Stimulated activated naive CD4-positive, alpha-beta T cell (primary cell): Measurements from ENCODE around the gene CABYR.

ENCODE experiments used
- DNase-seq, 6 experiments: peaks; one replicate each; lab custom pipeline; 2025; lab: John Stamatoyannopoulos, UW

CABYR gene, protein sequence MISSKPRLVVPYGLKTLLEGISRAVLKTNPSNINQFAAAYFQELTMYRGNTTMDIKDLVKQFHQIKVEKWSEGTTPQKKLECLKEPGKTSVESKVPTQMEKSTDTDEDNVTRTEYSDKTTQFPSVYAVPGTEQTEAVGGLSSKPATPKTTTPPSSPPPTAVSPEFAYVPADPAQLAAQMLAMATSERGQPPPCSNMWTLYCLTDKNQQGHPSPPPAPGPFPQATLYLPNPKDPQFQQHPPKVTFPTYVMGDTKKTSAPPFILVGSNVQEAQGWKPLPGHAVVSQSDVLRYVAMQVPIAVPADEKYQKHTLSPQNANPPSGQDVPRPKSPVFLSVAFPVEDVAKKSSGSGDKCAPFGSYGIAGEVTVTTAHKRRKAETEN

DNA sequence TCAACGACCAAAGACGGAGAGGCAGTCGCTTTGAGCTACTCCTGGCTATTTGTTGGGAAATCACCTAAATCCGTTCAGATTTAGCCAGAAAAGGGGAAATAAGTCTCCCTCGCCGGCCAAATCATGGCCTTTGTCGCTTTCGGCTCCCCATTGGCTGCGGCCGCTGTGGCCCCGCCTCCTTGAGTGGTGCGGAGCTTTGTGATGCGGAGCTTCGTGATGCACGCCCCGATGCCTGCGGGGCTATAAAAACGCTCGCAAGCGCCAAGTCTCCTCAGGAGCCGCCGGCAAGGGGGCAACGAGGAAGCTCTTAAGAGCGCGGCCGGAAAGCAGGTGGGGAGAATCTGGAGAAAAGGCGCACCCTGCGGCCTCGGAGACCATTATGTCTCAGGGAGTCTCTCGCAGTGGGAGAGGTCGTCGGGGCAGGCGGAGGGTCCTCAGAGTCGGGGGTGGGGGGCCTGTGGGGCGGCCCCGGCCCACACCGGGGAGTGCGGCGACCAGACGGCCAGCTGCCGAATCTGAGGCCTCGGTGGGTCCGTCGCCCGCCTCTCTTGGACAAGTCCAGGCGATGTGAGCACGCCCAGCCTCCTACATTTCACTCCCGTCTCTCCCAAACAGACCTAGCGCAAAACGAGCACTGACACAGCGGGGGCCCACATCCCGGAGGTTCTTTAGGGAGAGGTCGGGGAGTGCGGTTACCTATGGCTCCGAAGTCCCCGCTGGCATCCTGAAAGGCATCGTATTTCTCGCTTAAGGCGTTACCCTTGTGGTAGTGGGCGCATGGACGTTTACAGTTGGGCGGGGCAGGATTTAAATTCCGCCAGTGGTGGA lies at the start of gene CABYR:
CABYR (plus strand) TSS at position 274 of the 828 bp plus-strand sequence. CDS start 4,053 bp downstream, outside the sequence.
- peak; percentile 43 to 82 (median 72) for DNase-seq

DNA sequence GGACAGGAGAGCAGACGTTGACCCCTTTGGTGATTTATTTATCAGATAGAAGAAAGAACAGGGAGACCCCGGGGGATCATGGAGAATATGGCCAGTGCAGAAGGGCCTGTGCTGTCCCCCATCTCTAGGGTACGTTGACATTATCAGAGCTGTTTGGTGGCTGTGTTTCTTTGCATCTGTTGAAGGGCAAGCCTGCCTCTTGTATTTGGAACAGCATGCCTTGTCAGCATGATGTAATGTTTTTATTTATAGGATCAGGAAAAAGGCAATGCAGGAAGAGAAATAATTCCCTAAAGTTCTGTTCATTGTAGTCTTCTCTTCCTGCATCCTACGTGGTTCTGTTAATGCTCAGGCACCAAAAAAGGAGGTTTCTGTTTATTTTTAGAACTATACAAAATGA lies 49.8 kb upstream of the CABYR start:
- no peak for DNase-seq

DNA sequence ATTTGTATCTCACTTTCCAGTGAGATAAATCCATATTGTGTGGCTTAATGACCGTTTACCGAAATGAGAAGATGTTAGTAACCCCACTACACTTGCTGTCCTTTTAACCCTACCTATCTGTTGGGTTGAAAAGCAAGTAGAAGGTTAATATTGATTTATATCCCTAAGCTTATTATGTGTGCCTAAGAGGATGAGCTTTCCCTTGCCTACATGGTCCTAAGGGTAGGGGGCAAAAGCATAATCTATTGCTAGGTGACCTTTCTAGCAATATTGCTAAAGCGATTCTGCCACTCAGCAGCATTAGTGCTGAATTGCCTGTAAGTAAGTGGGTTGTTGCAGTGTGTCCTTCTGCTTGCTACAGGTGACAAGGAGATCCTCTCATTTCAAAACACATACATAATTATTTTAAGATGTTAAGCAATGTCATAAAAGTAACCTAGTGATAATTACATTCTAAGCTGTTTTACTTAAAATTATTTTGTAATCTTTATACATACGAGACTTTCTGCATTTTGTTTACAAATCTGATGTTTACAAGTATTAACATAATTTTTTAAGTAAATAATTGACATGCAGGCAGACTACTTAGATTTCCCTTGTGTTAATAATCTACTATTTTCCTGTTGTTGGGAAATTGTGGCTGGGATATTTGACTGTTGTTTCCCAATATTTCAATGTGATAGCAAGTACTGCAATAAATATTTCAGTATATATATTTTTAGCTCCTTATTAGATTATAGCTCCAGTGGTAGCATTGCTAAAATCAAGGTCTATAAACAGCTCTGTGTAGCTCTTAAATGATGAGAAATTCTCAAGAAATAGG lies 49.1 kb upstream of the CABYR start:
- no peak for DNase-seq

DNA sequence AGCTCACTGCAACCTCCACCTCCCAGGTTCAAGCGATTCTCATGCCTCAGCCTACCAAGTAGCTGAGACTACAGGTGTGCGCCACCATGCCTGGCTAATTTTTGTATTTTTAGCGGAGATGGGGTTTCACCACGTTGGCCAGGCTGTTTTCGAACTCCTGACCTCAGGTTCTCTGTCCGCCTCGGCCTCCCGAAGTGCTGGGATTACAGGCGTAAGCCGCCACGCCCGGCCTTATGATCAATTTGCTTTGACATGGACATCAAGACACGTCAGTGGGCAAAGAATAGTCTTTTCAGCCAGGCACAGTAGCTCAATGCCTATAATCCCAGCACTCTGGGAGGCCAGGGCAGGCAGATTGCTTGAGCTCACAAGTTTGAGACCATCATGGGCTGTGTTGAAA lies 48.0 kb upstream of the CABYR start:
- DNase-seq: no peak

DNA sequence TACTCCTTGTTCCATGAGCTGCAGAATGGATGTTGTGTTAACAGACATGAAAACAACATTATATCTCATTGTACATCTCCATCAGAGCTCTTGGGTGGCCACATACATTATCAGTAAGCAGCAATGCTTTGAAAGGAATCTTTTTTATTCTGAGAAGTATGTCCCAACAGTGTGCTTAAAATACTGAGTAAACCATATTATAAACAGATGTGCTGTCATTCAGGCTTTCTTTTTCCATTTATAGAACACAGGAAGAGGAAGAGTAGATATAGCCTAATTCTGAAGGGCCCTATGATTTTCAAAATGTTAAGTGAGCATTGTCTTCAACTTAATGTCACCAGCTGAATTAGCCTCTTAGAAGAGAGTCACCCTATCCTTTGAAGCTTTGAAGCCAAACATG lies 44.3 kb upstream of the CABYR start:
- DNase-seq: no peak

DNA sequence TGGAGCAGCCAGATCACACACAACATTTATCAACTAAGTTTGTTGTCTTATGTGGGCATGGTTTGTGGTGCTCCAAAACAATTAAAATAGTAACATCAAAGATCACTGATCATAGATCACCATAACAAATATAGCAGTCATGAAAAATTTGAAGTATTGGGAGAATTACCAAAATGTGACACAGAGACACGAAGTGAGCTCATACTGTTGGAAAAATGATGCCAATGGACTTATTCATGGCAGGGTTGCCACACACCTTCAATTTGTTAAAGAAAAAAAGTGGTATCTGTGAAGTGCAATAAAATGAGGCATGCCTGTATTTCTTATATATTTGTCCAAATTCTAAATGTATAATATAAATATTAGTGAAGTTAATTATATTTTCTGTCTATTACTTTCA lies 42.9 kb upstream of the CABYR start:
- no peak for DNase-seq

DNA sequence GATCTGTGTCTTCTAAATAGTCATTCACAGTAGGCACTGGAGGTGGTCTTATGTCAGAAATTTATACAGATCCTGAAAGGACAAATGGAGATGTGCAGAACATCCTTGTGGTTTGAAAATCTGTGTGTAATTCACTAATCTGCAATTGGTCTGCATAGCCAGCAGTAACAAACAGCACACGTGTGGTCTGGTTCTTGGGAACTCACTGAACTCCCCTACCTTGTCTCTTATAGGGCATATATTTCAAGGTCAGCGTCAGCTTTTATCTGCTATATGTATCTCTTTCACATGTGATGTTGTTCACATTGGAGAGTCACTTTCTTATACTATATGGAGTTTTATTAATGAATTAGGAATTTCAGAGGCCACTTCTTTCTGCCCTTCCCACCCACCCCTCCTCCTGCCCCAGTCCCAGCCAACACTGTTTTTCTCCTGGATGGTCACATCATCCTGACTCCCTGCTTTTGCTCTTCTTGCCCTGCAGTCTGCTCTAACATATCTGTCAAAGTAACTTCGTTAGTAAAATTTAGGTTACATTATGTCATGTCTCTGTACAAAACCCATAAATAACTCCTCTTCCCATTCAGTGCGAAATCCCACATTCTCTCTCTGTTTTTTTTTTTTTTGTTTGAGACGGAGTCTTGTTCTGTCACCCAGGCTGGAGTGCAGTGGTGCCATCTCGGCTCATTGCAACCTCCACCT lies 35.4 kb upstream of the CABYR start:
- DNase-seq: no peak

DNA sequence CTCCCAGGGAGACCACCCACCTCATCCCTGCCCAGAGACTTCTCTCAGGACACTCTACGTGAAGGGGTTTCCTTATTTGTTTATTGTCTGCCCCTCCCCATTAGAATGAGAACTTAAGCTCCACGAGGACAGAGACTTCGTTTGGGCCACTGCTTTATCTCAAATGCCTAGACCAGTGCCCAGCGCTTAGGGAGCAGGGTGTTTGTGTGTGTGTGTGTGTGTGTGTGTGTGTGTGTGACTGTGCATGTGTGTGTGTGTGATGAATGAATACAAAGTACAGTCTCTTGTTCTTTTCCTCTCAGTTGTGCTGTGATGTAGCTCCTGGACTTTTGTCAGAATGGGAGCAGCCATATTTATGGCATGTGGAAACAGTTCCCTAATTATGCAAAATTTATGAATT lies 34.4 kb upstream of the CABYR start:
- DNase-seq: no peak

DNA sequence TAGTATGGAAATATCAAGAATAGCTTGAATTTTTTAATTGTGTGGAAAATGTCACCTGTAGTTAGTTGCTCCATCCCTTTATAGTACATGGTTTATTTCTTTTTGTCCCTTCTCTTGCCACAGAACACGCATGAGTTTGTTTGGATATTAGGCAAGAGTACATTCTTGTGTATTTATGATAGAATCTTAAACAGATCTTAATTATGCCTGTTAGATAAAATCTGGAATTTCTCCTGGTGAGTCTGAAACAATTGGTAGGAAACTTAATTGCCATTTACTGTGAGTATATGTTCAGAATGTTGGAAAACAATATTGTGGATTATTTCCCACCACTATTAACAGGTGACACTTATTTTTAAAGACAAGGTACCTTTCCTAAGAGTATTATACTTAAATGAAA lies 30.2 kb upstream of the CABYR start:
- DNase-seq: no peak

DNA sequence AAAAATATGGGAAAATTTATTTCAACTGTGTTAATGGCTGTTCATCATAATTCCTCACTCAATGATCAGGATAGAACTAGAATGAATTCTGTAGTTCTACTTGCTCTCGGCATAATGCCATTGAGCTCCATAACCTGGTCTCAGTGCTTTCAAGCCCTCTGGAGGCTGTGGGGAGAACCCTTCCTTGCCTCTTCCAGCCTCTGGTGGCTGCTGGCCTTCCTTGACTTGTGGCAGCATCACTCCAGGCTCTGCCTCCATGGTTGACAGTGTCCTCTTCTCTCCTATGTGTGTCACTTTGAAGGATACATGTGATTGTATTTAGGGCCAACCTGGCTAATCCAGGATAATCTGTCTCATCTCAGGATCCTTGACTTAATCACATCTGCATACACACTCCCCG lies 26.9 kb upstream of the CABYR start:
- DNase-seq: no peak

DNA sequence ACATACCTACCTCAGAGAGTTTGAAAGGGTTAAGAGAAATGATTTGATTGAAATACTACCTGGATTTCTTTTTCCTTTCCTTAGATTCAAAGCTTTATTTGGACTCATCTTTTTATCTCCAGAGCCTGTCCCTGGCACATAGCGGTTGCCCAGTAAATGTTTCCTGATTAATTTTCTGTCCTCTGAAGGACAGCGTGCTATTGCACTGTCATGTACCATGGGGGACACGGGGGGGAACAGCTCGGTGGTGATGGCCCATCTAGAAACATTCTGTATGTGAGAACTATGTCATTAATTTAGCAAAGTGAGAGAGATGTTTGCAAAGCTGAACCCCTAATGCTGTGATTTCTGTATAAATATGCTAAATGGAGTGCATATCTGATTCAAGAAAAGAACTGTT lies 26.4 kb upstream of the CABYR start:
- no peak for DNase-seq

DNA sequence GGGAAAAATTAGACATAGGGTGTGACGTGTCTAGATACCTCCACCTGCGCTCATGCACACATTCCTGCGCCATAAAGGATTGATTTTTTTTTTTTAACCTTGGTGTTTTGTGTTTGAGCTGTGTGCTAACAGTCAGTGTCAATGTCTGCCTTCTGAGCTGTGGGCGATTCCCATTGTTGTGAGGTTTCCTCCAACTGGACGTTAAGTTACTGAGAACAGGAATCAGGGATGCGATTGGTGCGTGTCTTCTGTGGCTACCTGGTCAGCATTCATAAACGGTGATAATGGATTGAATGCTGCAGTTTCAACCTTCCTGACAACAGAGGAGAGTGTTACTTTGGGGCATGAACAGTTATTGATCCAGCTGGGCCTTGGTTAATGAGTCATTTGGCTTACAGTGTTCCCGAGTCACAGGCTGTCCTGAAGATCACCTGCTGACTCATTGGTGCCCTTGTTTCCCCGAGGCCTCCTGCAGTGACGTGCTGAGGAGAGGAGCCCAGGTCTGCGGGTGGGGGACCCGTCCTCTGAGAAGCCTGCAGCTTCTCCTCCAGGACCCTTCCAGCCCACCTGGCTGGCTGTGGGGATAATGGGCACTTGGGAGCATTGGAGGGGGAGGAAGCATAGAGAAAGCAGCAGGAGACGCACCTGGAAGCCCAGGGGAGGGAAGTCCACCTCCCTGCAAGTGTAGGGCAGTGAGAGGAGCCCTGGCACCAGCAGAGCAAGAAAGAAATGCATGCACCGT lies 25.8 kb upstream of the CABYR start:
- no peak for DNase-seq

DNA sequence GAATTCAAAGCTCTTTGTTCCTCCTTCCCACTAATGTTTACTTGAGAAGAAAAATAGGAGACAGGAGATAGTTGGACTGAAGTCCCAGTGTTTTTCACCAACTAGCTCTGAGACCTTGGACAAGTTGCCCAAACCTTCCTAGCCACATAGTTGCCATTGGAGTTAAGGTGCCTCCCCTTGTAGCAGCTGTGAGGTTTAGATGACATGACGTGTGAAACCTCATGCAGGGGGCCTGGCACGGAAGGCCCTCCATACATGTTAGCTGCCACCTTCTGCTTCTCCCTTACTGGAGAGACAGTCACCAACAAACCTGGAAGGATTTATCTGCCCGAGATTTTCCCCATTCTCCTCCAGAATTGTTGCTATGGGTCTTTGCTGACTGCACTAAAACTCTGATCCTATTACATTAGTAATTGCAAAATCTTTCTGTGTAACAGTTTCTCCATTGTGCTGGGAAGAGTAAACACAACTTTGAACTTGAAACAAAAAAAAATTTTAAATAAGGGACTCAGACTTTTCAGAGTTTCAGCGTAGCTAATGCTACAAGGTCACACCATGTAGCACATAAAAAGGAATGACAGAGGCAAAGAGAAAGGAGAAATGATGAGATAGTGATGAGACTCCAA lies 23.8 kb upstream of the CABYR start:
- DNase-seq: no peak

DNA sequence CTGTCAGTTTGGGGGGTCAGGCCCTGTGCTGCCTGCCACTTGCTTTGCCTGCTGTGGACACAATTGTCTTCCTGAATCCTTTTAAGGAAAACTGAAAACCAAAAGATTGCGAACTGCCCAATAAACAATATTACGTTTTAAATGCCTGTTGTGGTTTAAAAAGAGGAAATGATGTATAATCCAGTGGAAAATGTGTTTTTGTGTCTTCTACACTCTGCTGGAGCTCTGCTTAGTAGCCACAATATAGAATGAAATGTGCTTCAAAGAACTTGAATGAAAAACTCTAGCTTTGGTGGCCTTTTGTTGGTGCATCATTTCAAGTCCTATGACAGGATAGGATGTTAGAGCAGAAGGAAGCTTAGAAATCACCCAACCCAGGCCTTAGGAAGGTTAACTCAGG lies 23.2 kb upstream of the CABYR start:
- DNase-seq: no peak

DNA sequence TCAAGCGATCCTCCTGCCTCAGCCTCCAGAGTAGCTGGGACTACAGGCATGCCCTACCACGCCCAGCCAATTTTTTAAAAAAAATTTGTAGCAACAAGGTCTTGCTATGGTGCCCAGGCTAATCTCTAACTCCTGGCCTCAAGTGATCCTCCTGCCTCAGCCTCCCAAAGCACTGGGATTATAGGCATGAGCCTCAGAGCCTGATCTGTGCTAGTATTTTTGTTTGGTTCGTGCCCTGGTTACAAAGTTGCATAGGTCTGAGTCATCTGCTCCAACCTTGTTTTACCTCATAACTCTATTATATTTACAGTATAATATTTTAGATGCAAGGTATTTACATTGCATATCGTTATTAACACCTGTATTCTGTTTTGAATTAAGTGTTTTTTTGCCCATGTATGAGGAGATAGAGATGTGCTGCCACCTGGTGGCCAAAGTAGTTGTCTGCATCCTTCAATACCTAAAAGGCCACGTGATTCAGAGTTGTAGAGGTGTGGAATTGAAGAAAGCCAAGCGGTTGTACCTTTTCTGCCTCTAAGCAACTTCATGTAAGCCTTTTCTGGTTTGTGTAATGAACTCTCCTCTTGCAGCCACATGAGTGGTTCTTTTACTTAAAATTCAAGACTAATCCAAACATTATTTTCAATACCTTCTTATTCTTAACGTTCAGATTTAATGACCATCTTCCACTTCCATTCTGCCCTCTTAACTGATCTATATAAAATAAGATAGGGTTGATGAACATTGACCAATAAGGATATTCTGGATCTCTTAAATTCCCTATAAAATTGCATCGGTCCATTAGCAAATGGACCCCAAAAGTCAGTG lies 19.9 kb upstream of the CABYR start:
- DNase-seq: peak; percentile 53 to 85 (median 70)

DNA sequence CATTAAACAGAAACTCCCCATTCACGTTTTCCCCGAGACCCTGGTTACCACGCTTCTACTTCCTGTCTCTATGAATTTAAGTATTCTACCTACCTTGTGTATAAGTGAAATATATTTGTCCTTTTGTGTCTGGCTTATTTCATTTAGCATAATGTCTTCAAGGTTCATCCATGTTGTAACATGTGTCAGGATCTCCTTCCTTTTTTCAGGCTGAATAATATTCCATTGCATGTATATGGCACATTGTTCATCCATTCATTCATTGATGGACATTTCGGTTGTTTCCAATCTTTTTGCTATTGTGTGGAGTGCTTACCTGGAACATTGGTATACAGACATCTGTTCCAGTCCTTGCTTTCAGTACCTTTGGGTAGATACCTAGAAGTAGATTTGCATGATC lies 18.2 kb upstream of the CABYR start:
- DNase-seq: no peak

DNA sequence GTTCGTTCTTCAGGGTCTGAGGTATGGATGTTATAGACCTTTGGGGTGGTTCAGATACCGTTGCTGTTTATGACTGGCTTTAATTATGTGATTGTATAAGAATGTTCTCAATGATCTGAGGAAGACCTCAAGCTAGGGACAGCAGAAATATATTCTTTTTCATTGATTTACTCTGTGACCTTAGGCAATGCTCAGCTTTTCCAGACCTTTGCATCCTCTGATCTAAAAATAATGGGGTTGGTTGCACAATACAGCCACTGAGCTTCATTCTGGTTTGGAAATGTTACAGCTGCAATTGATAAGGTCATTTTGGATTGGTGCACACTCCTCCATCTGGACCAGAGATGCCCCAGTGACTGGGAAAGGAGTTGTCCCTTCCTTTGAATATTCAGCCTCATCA lies 17.2 kb upstream of the CABYR start:
- DNase-seq: no peak

DNA sequence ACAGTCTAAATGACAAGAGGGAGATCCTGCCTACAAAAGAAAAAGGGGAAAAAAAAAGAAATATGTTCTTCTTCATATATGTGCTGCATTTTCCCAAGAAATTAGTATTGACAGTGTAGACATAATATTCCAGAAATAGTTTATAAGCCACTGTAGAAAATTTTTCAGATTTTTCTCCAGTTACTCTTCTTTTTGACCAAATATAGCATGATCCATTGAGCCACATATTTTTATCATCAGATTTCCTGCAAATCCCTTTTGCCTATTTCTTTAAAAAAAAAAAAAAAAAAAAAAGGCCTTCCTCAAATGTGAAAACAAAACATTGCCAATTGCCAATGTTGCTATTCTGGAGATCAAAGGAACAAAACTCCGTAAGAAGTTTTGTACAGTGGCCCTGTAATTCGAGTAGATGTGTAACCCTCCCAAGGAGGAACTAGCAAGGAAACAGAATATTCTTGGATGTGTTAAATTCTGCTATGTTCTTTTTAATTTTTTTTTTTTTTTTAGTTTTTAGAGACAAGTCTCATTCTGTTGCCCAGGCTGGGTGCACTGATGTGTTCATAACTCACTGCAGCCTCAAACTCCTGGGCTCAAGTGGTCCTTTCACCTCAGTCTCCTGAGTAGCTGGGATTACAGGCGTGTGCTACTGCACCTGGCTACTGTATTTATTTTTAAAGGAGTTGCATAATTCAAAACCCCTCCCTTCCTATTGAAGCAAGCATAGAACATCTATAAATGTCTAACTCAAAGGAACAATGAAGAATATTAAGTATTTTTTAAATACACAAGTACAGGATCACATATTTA lies 12.5 kb upstream of the CABYR start:
- no peak for DNase-seq

DNA sequence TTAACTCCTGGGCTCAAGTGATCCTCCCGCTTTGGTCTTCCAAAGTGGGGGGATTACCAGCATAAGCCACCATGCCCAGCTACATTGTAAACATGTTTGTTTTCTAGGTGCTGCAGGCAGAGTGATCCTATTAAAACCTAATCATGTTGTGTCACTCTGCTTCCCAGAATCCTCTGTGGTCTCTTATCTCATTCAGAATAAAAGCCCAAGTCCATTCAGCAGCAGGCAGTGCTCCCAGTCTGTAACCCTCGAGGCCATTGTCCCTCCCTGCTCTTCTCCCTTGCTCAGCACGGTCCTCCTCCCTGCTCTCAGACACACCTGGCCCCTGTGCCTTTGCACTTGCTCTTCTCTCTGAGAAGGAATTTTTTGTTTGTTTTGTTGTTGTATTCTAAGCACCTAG lies 11.1 kb upstream of the CABYR start:
- no peak for DNase-seq
